Measurements from ENCODE around the gene S100B. TPM values are rescaled to one million over a fixed set of nuclear protein-coding genes. Genes with fewer than 3 reads are reported as not detected.
"Not testable (repeated sequence)": the region's sequence is repeated elsewhere in the genome, so short reads cannot be mapped to it uniquely, and the experiment has no call there.

The S100B gene
- total RNA-seq, 2 experiments from 2014 or later: 0.71 to 0.91 TPM

DNA sequence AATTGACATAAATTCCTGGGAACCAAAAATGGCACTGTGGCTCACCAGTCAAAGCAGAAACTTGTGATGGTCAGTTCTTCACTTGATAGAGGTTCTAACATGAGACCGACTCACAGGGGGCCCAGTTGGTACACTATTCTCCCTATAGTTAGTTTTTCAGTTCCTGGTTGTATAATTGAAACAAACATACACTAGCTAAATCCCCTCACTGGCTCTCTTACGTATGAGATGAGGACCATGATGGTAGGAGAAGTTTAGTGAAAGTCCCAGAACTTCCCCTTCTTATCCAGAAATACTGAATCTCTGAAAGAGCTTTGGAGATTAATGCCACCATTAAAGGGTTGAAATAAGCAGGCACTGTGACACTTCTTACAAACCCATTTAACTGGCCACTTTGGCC lies 2.8 kb upstream of the S100B start:
- ChIA-PET CTCF (no interaction called here), POLR2A (interaction anchor here (0.5 kb wide), 1 partner anchor 48 kb away, joined by 4 read pairs; no protein-coding TSS in a partner anchor)

DNA sequence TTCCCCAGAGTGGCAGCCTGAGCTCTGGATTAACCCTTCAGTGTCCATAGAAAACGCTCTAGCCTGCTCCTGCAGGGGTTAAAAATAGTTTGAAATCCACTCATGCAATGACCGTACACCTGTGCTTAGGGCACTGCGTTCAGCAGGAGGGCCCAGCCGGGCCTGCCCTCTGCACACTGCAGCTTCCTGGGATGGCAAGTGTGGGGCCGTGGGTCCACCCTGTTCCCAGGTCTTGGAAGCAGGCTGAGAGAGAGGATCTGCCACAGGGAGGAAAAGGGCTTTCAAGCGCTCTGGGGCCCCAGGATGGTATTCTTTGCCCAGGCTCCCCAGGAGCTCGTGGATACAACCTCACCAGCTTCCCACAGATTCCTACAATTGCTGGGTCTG lies 1.5 kb upstream of the S100B start:
- POLR2A ChIA-PET: no interaction called here
- CTCF ChIA-PET: no interaction called here

GRCh38 chr21:46605767-46606426 lies 1.0 kb upstream of the S100B start:
- ChIA-PET POLR2A (no interaction called here), CTCF (no interaction called here)

GRCh38 chr21:46604329-46604974 lies 430 bp downstream of the S100B start:
- POLR2A ChIA-PET: no interaction called here
- CTCF ChIA-PET: no interaction called here

GRCh38 chr21:46603228-46603627 lies 1.7 kb downstream of the S100B start:
- ChIA-PET CTCF (no interaction called here), POLR2A (no interaction called here)

DNA sequence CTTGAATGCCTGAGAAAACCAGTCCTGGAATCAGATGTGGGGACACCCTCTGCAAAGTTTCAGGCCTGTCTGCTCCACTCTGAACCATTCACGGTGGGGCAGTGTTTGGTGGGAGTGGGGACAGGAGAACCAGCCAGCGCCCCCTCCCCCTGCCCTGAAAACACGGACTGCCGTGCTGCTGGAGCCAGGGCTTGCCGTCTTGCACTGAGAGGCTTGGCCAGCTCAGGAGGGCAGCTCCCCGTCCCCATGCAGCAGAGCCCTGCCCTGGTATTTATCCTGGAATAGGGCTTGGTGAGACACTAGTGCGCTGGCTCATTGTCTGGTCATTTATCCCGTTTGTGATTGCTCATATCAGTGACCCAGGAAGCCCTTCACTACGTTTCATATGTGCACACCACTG lies 3.9 kb downstream of the S100B start:
- ChIA-PET POLR2A (no interaction called here), CTCF (interaction anchor here (1.0 kb wide), 1 partner anchor 21 kb away, joined by 3 read pairs; no protein-coding TSS in a partner anchor)

- ChIA-PET CTCF (interaction anchor here (1.0 kb wide), 1 partner anchor 21 kb away, joined by 3 read pairs; no protein-coding TSS in a partner anchor), POLR2A (no interaction called here)
Observed at GRCh38 chr21:46600305-46600704, 4.6 kb downstream of the S100B start.

GRCh38 chr21:46598581-46599572 lies 6.0 kb downstream of the S100B start:
- POLR2A ChIA-PET: no interaction called here
- CTCF ChIA-PET: no interaction called here

GRCh38 chr21:46597896-46598343 lies 7.0 kb downstream of the S100B start:
- ChIA-PET POLR2A (no interaction called here), CTCF (no interaction called here)

DNA sequence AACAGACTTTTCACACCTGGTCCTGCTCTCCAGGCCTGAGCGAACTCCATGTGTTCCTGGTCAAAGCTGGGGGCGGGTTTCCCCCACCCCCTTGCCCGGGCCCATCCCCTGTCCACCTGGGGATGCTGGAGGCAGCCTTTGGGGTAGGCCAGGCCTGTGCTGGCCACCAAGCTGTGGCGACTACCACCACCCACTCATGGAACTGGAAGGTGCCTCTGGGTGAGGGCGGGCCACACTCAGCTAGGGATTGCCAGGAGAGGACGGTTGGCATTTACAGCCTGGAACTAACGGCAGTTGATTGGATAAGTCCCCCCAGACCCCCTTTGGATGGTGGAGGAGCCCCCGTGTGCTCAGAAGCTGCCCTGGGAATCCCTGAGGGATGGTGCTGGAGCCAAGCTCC lies 7.9 kb downstream of the S100B start:
- ChIA-PET CTCF (interaction anchor here (0.5 kb wide), 1 partner anchor 74 kb away, joined by 4 read pairs; no protein-coding TSS in a partner anchor), POLR2A (interaction anchor here (0.6 kb wide), 1 partner anchor 141 kb away, joined by 3 read pairs; no protein-coding TSS in a partner anchor)

DNA sequence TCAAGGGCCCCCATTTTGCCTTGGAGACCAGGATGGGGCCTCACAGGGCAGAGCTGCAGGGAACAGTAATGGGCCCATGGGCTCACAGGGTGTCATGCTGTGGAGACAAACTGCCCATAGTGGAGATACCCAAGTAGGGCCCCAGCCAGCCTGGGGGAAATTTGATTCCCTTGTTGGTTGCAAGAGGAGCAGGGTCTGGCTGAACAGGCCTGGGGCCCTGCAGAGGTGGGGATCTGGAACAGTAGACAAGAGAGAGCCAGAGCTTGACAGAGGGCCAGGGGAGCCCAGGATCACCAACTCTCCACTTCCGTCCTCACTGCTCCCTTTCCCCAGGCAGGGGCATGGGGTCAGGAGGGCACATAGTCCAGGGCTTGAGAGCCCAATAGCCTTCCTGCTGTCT lies 8.7 kb downstream of the S100B start:
- ChIA-PET CTCF (no interaction called here), POLR2A (interaction anchor here (0.6 kb wide), 1 partner anchor 140 kb away, joined by 3 read pairs; no protein-coding TSS in a partner anchor)

- CTCF ChIA-PET: no interaction called here
- POLR2A ChIA-PET: no interaction called here
Observed at GRCh38 chr21:46594276-46594675, 10.6 kb downstream of the S100B start.

DNA sequence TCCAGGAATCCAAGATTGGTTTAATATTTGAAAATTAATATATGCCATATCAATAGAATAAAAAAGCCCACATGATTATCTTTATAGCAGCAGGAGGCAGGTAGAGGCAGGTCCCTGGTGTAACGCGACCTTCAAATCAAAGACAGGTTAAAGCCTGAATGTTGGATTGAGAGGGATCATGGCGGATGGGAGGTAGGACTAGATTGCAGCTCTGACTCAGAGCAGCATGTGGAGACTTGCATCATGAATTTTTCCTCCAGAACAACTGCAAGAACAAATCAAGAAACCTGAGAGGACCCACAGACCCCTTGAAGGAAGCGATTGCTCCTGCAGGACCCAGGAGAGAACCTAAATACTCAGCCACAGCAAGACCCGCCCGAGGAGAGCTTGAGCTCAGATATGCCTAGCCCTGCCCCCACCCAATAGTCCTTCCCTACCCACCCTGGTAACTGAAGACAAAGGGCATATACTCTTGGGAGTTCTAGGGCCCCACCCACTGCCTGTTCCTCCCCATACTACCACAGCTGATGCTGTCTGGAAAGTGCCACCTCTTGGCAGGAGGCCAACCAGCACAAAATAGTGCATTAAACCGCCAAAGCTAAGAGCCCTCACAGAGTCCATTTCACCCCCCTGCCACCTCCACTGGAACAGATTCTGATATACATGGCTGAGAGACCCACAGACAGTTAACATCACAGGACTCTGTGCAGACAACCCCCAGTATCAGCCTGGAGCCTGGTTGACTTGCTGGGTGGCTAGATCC lies 19.5 kb downstream of the S100B start:
- ChIA-PET POLR2A (no interaction called here), CTCF (no interaction called here)

- ChIA-PET CTCF (no interaction called here), POLR2A (no interaction called here)
Observed at GRCh38 chr21:46581780-46582307, 23.0 kb downstream of the S100B start.

GRCh38 chr21:46579394-46579793 lies 25.5 kb downstream of the S100B start:
- POLR2A ChIA-PET, CTCF ChIA-PET: not testable (repeated sequence)

DNA sequence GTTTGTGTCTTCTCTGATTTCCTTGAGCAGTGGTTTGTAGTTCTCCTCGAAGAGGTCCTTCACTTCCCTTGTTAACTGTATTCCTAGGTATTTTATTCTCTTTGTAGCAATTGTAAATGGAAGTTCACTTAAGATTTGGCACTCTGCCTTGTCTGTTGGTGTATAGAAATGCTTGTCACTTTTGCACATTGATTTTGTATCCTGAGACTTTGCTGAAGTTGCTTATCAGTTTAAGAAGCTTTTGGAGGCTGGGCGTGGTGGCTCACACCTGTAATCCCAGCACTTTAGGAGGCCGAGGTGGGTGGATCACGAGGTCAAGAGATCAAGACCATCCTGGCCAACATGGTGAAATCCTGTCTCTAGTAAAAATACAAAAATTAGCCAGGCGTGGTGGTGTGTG lies 27.1 kb downstream of the S100B start:
- POLR2A ChIA-PET, CTCF ChIA-PET: not testable (repeated sequence)

GRCh38 chr21:46572850-46573249 lies 32.0 kb downstream of the S100B start:
- CTCF ChIA-PET: no interaction called here

DNA sequence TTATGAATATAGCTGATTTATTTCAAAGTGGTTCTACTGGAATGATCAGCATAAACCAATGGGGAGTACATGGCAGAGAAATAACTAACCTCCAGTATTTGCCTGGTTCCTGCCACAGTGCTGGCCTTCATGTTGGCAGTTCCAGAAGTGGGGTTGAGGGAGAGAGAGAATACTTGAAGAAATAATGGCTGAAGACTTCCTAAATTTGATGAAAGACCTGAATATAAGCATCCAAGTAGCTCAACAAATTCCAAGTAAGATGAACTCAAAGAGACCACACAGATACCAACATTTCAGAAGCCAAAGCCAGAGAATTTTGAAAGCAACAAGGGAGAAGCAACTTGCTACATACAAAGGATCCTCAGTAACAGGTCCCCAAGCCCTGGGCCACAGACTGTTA lies 34.3 kb downstream of the S100B start:
- POLR2A ChIA-PET: no interaction called here
- CTCF ChIA-PET: no interaction called here

More at GRCh38 chr21:46572850-46573249, 32.0 kb downstream of the S100B start:
- POLR2A ChIA-PET: no interaction called here

DNA sequence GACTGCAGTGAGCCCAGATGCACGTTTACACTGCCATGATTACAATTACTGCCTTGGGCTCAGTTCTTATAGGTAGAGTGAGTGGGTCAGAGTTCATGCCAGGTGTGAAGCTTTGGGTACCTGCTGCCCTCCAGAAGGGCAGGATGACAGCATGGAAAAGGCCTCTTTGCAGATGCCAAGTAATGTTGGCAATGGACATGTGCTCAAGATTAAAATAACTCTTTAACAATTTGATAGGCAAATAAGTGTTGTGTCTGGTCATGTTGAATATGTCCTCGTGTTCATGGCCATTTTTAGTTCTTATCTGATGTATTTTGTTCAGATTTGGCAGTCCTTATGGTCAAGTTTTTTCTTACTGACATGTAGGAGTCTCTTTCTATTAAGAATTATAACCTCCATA lies 34.8 kb downstream of the S100B start:
- POLR2A ChIA-PET: no interaction called here
- CTCF ChIA-PET: no interaction called here

GRCh38 chr21:46569081-46569480 lies 35.8 kb downstream of the S100B start:
- ChIA-PET CTCF (no interaction called here), POLR2A (no interaction called here)

Measured in activated CD8-positive, alpha-beta memory T cell treated with anti-CD3 and anti-CD28 coated beads for 36 hours (primary cell).